OCI-LY1 (cell line): ENCODE measurements around the gene ZNF468.

Source experiments
- EZH2 ChIP-seq: fragments of 200-600 bp; sonication (generic), shearing (Covaris generic); IDR thresholded peaks from 2 replicates; pipeline ENCODE4 v1.8.0; 2017; ENCODE audit warnings: borderline replicate concordance, mixed run types, mild to moderate bottlenecking, antibody characterized with exemption, low read length, moderate library complexity, mixed read lengths
- TF ChIP-seq, protein P1 (sequence below): fragments of 200-600 bp; sonication (generic), shearing (Covaris generic); IDR thresholded peaks from 2 replicates; pipeline ENCODE4 v1.5.1; 2017; ENCODE audit warnings: mild to moderate bottlenecking, antibody characterized with exemption, low read length, moderate library complexity, mixed read lengths

DNA sequence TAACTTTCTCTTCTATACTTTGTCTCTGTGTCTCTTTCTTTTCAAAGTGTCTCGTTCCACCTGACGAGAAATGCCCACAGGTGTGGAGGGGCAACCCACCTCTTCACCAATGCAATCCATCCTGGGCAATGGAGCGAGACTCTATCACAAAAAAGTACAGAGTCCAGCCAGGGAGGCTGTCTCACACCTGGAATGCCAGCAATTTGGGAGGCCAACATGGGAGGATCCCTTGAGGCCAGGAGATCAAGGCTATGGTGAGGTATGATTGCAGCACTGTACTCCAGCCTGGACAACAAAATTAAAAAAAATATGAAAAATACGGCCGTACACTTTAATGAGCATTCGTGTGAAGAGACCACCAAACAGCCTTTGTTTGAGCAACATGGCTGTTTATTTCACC lies 68.0 kb downstream of the ZNF468 start:
- TF ChIP-seq, protein P1, sequence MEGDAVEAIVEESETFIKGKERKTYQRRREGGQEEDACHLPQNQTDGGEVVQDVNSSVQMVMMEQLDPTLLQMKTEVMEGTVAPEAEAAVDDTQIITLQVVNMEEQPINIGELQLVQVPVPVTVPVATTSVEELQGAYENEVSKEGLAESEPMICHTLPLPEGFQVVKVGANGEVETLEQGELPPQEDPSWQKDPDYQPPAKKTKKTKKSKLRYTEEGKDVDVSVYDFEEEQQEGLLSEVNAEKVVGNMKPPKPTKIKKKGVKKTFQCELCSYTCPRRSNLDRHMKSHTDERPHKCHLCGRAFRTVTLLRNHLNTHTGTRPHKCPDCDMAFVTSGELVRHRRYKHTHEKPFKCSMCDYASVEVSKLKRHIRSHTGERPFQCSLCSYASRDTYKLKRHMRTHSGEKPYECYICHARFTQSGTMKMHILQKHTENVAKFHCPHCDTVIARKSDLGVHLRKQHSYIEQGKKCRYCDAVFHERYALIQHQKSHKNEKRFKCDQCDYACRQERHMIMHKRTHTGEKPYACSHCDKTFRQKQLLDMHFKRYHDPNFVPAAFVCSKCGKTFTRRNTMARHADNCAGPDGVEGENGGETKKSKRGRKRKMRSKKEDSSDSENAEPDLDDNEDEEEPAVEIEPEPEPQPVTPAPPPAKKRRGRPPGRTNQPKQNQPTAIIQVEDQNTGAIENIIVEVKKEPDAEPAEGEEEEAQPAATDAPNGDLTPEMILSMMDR: no peak
- TF ChIP-seq EZH2: no peak
